HG03575 (cell line): ENCODE results near the gene TMEM214.
"Not testable (repeated sequence)": the region's sequence is repeated elsewhere in the genome, so short reads cannot be mapped to it uniquely, and the experiment has no call there.

Experiments
- ATAC-seq: cut with Tn5 transposase; IDR thresholded peaks from one replicate; pipeline ENCODE4 v1.9.1; 2021; ENCODE audit not compliant: unreplicated experiment, insufficient number of reproducible peaks, low FRiP score; ENCODE audit errors: extremely low read depth

The TMEM214 gene

GRCh38 chr2:27054721-27055120, 22.0 kb downstream of the TMEM214 start:
- ATAC-seq, result no peak

GRCh38 chr2:27057184-27057583, 24.4 kb downstream of the TMEM214 start:
- ATAC-seq, result no peak

- ATAC-seq, result no peak
Measured at GRCh38 chr2:27058210-27058609, 25.4 kb downstream of the TMEM214 start.

- no peak for ATAC-seq
Measured at GRCh38 chr2:27059141-27059820, 26.5 kb downstream of the TMEM214 start.

GRCh38 chr2:27060323-27060722, 27.6 kb downstream of the TMEM214 start:
- ATAC-seq, result no peak

- no peak for ATAC-seq
Measured at GRCh38 chr2:27065128-27065527, 32.4 kb downstream of the TMEM214 start.

- no peak for ATAC-seq
Measured at GRCh38 chr2:27067385-27067784, 34.6 kb downstream of the TMEM214 start.

GRCh38 chr2:27069436-27069835, 36.7 kb downstream of the TMEM214 start:
- no peak for ATAC-seq

GRCh38 chr2:27069961-27070618, 37.3 kb downstream of the TMEM214 start:
- ATAC-seq, result no peak

- ATAC-seq, result no peak
Measured at GRCh38 chr2:27070653-27071276, 38.0 kb downstream of the TMEM214 start.

- no peak for ATAC-seq
Measured at GRCh38 chr2:27071277-27071989, 38.7 kb downstream of the TMEM214 start, which contains the start of gene OST4. TSS of gene OST4 (minus strand) at chr2:27071654.

GRCh38 chr2:27071990-27072830, 39.4 kb downstream of the TMEM214 start:
- no peak for ATAC-seq

- no peak for ATAC-seq
Measured at GRCh38 chr2:27072920-27073319, 40.2 kb downstream of the TMEM214 start.

GRCh38 chr2:27073782-27074181, 41.0 kb downstream of the TMEM214 start:
- no peak for ATAC-seq

GRCh38 chr2:27074738-27075565, 42.2 kb downstream of the TMEM214 start:
- ATAC-seq, result no peak

- not testable (repeated sequence) for ATAC-seq
Measured at GRCh38 chr2:27075566-27075871, 42.8 kb downstream of the TMEM214 start.

- ATAC-seq, result no peak
Measured at GRCh38 chr2:27076323-27076722, 43.6 kb downstream of the TMEM214 start.

- ATAC-seq, result no peak
Measured at GRCh38 chr2:27077231-27077630, 44.5 kb downstream of the TMEM214 start.
